OCI-LY7 (cell line): ENCODE results near the gene EPB41.

Experiments used
- EZH2phosphoT487 ChIP-seq: fragments of 200-600 bp; sonication (generic); IDR thresholded peaks from 2 replicates; pipeline ENCODE4 v1.6.1; 2018; ENCODE audit warnings: low read depth, borderline replicate concordance, mild to moderate bottlenecking, mixed run types, antibody characterized with exemption, low read length, moderate library complexity, mixed read lengths
- TF ChIP-seq, protein P1 (sequence below): fragments of 200-600 bp; sonication (generic); conservative IDR thresholded peaks from 2 replicates; pipeline ENCODE4 v1.5.1; 2014; ENCODE audit warnings: mild to moderate bottlenecking, antibody characterized with exemption, low read length, moderate library complexity, mixed read lengths

DNA sequence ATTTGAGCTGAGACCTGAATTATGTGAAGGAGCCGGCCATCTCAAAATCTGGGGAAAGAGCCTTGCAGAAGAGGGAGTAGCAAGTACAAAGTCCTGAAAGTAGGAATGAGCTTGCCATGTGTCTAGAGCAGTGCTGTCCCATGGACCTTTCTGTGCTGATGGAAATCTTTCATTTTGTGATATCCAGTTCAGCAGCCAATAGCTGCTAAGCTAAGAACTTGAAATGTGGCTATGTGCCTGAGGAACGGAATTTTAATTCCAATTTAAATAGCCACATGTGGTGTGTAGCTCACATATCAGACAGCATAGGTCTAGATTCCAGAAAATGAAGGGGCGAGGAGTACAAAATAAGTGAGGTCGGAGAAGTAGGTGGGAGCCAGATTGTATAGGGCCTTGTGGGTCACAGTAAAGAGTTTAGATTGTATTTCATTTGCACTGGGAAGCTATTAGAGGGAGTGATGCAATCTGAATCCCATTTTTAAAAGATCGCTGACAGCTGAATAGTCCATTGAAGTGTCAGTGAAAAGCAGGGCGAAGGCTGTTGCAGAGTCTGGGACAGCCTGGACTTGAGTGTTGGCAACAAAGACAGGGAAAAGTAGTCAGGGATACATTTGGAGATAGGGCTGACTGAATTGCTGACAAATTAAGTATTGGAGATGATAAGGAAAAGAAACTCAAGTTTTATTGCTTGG is 129.1 kb downstream of the EPB41 start:
- TF ChIP-seq, protein P1, sequence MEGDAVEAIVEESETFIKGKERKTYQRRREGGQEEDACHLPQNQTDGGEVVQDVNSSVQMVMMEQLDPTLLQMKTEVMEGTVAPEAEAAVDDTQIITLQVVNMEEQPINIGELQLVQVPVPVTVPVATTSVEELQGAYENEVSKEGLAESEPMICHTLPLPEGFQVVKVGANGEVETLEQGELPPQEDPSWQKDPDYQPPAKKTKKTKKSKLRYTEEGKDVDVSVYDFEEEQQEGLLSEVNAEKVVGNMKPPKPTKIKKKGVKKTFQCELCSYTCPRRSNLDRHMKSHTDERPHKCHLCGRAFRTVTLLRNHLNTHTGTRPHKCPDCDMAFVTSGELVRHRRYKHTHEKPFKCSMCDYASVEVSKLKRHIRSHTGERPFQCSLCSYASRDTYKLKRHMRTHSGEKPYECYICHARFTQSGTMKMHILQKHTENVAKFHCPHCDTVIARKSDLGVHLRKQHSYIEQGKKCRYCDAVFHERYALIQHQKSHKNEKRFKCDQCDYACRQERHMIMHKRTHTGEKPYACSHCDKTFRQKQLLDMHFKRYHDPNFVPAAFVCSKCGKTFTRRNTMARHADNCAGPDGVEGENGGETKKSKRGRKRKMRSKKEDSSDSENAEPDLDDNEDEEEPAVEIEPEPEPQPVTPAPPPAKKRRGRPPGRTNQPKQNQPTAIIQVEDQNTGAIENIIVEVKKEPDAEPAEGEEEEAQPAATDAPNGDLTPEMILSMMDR = no peak
- TF ChIP-seq EZH2phosphoT487 = no peak
